HG03565 (cell line): ENCODE data around the gene KCNJ6.
A peak's percentile ranks its signal among the peaks of the same experiment; 100 is the strongest.
"Not testable (repeated sequence)": the region's sequence is repeated elsewhere in the genome, so short reads cannot be mapped to it uniquely, and the experiment has no call there.

ENCODE experiments used
- ATAC-seq: cut with Tn5 transposase; IDR thresholded peaks from one replicate; pipeline ENCODE4 v1.9.1; 2021; ENCODE audit warnings: mild to moderate bottlenecking, moderate library complexity; ENCODE audit not compliant: unreplicated experiment

Gene KCNJ6

DNA sequence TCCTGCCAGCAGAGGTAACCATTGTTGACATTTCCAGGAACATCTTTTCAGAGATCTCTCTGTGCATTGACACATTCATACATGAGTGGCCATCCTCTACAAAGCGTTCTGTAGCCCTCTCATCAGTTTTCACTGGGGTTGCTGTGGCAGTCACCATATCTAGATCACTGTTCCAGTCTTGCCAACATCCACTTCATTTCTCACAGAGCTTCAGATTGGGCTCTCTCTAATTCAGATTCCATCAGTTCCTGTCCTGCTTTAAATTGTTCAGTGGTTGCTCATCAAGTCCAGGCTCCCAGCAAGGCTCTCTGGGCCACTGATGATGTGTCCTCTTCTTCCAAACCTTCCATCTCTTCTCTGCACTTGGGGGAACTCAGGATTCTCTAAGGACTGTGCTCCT, 173.7 kb downstream of the KCNJ6 start:
- no peak for ATAC-seq

DNA sequence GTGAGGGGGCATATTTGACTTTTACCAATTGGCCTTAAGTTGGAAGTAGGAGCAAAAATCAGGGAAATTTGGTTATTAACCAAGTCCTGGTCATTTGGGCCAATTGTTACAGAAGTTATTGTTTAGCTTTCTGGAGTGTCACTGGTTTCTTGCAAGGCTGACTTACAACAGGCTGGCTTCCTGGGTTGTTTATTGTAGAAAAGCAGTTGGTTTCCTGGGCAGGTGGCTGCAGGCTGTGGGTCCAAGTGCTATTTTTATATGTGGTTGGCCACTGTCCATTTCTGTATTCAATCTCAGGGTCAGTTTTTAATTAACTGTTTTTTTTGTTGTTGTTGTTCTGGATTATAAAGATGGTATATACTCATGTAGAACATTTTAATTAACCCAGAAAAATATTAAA, 174.1 kb downstream of the KCNJ6 start:
- no peak for ATAC-seq

- ATAC-seq: no peak
Measured at GRCh38 chr21:37737996-37738395, 178.3 kb downstream of the KCNJ6 start.

GRCh38 chr21:37737507-37737906, 178.8 kb downstream of the KCNJ6 start:
- no peak for ATAC-seq

DNA sequence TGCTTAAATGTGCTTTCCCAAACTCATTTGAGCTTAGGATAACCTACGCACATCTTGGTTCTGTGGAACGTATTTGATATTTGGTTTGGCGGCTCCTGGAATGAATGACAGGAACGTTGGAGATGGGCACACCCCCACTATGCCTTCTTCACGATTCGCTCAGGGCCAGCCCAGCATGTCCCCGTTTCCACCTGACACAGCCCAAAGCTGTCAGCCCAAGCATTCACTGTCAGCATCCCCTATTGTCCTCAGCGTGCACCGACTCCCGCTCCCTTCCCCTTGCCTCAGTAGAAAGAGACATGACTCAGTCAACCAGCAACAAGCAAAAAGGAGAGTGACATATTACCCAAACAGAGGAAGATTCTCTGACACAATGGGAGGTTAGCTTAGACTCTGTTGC, 181.4 kb downstream of the KCNJ6 start:
- no peak for ATAC-seq

DNA sequence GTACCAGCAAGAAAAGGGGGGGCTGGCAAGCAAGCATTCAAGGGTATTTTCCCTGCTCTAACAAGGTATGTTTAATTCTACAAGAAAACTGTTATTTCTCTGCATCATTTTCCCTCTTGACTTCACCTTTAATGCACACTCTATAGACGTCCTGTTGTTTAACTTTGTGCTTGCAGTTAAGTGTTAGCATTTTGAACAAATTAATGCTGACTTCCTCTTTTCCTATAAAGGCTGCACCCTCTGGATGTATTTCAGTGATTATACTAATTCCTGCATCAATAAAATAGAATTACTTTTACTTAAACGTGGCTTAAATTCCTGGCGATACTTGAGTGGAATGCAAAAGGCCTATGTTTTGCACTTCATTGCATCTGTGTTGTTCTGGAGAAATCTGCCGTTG, 183.3 kb downstream of the KCNJ6 start:
- no peak for ATAC-seq

- ATAC-seq: no peak
Measured at GRCh38 chr21:37724201-37724600, 192.1 kb downstream of the KCNJ6 start.

GRCh38 chr21:37717534-37717933, 198.7 kb downstream of the KCNJ6 start:
- ATAC-seq: no peak

- ATAC-seq: not testable (repeated sequence)
Measured at GRCh38 chr21:37712569-37712934, 203.7 kb downstream of the KCNJ6 start.

GRCh38 chr21:37711836-37712568, 204.3 kb downstream of the KCNJ6 start:
- ATAC-seq: peak; percentile 45

- no peak for ATAC-seq
Measured at GRCh38 chr21:37711286-37711829, 204.9 kb downstream of the KCNJ6 start.

GRCh38 chr21:37710546-37711285, 205.5 kb downstream of the KCNJ6 start:
- ATAC-seq: no peak

DNA sequence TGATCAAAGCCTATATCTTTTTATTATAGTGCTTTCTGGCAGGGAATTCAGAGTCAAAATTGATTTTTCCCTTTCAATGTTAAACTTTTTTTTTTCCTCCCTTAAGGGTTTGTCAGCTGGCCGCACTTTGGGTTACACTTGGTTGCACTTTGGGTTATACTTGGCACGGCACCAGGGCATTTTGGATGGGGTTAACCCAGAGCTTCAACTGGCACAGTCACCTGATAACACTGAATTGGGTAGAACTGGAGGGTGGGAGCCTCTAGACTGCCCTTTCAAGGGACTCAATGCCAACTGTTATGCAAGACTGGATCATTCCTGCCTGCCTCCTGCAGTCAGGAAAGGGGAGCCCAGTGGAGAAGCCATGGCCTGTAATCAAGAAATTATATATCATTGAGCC, 211.5 kb downstream of the KCNJ6 start:
- ATAC-seq: no peak

DNA sequence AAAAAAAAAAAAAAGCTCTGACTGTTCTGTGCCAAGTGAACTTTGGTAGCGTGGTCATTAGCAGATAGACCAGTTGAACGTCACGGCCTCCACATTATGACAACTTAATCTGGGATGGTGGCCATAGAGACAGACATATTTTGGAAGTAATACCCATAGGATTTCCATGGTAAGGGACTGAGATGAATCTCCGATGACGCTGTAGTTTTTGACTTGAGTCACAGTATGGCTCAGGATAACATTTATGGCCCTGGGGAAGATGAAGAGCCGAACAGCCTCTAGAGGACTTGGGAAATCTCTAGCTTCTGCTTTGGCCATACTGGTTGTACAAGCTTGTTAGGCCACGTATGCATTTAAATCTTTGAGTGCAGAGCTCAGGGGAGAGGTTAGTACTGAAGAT, 214.0 kb downstream of the KCNJ6 start:
- no peak for ATAC-seq

GRCh38 chr21:37700641-37701202, 215.5 kb downstream of the KCNJ6 start:
- ATAC-seq: peak; percentile 88

DNA sequence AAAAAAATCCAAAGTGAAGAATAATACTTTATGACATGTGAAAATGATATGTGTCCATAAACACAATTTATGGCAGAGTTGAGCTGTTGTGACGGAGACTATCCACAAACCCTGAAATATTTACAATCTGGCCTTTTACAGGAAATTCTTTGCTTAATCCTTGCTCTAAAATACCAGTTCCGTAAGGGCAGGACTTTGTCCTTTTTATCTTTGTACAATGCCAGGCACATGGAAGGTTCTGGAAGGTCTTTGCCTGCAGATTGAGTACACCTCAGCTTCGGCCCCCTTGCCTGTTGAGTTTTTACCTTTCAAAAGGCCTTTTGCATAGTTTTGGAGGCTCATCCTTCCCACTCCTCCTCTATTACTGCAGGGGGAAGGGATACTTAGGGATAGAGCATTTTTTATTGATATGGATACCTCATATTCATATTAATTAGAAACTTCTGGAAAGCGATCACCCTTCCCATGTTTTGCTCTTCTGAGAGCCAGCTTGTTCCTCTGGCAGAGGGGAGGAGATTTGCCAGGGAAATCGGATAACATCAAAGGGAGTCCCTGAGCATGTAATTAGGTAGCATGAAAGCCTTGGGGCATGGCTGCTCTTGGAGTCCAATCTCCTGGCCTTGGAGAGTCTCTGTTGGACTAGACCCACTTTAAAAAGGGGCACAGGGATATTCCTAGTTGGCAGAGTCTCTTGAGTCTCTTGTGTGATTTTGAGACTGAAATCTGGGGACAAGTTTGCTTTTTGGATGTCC, 217.1 kb downstream of the KCNJ6 start:
- no peak for ATAC-seq

DNA sequence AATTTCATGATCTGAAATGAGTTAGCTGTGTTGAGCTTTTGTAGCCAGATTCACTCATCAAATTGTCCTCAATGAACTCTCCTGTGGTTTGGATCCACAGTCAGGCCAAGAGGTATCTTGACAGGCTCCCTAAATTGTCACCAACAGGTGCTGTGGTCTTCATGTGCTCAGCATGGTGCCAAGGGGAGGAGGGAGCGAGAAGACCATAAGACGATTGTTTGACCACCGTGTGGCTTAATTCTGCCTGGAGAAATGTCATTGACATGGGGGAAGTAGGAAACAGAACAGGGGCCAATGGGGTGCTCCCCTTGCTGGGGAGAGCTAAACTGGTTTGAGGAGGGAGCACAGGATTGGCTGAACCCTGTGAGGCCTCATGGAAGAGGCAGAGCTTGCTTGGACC, 219.3 kb downstream of the KCNJ6 start:
- ATAC-seq: no peak

DNA sequence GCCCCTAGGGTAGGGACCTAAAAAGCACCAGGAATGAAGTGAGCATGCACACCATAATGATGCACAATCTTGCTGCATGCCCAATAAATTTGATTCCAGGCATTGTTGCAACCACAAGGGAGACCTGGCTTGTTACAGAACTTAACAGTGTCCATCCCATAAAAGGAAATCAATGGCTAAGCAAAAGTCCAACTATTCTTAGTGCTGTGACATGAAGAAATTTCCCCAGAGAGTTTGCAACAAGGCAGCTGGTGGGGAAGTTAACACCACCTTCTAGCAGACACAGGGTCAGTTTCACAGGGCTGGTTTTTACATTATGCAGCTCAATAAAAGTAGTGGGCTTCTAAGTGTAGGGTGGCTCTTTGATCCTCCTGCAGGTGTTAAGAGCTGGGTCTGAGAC, 221.1 kb downstream of the KCNJ6 start:
- ATAC-seq: no peak

GRCh38 chr21:37688952-37689659, 227.2 kb downstream of the KCNJ6 start:
- ATAC-seq: no peak

DNA sequence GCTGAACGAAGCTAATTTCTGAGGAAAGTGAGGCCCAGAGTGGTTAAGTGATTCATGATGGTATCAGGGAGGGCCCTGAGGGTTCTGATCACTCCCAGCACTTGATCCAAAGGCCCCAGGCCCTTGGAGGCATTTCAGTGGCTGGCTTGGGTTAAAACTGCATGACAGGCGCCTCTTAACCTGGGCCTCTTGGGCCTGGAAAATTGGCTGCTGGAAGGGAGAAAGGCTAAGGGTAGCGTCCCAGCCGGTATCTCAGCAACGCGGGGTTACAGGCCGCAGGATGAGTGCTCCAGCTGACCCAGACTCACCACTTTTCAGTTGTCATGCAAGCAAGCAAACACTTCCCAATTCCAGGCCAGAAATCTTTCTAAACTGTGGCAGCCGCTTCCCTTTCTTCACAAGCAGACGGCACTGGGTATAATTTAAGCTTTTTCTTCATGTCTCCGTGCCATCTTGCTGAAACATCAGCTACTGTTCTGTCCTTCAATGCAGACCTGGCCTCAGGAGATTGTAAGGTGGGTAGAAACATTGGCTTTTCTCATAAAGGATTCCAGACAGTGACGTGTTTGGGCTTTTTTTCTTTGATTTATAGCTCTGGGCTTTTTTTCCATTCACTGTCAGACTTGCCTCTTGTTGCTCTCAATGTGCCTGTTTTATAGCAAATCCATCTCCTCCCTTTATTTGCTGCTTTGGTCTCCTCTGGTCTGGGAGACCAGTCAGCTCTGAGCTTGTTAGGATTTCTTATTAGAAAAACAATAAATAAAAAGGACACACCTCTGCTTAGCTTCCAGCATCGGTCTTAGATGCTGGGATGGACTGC, 229.1 kb downstream of the KCNJ6 start:
- no peak for ATAC-seq
